Activated B cell treated with CpG ODN at 0.5 μM for 24 hours (primary cell): ENCODE results near the gene KRT13. TPM values are rescaled to one million over a fixed set of nuclear protein-coding genes. Genes with fewer than 3 reads are reported as not detected.

Experiments
- ATAC-seq: fragments of 200-7000 bp; cut with Tn5 transposase; one replicate; pipeline ENCODE4 v1.10.0; 2021; ENCODE audit warnings: low read depth, mild to moderate bottlenecking, moderate library complexity
- CTCF ChIA-PET: fragments of 350-600 bp; sonication (Branson Sonifier 250); formaldehyde crosslinking; loops from one replicate; lab custom pipeline; 2021; ENCODE audit warnings: antibody characterized with exemption; lab: Charles Lee
- POLR2A ChIA-PET: fragments of 350-600 bp; sonication (Branson Sonifier 250); formaldehyde crosslinking; loops from one replicate; lab custom pipeline; 2021; ENCODE audit warnings: antibody characterized with exemption; lab: Charles Lee
- DNase-seq: peaks from one replicate; pipeline ENCODE4 v3.0.0; 2022
- H3K27ac Mint-ChIP-seq: one replicate; pipeline ENCODE4 v1.8.0; 2020; ENCODE audit warnings: mixed read lengths
- H3K27me3 Mint-ChIP-seq: one replicate; pipeline ENCODE4 v1.8.0; 2021; ENCODE audit warnings: mixed read lengths
- H3K36me3 Mint-ChIP-seq: one replicate; pipeline ENCODE4 v1.8.0; 2021; ENCODE audit warnings: low read depth, mixed read lengths
- H3K4me1 Mint-ChIP-seq: one replicate; pipeline ENCODE4 v1.8.0; 2021; ENCODE audit warnings: mixed read lengths
- H3K4me3 Mint-ChIP-seq: one replicate; pipeline ENCODE4 v1.8.0; 2020; ENCODE audit warnings: mild to moderate bottlenecking, mixed read lengths
- H3K9me3 Mint-ChIP-seq: one replicate; pipeline ENCODE4 v1.8.0; 2020; ENCODE audit warnings: mixed read lengths
- CTCF ChIP-seq: fragments of 200-600 bp; IDR thresholded peaks from one replicate; pipeline ENCODE4 v1.8.0; 2022; ENCODE audit warnings: antibody characterized with exemption, mild to moderate bottlenecking
- intact Hi-C: fragments of 100-400 bp; cut with micrococcal nuclease; formaldehyde crosslinking; loops from one replicate; pipeline ENCODE4 v1.15.1; 2024
- total RNA-seq: library from RNA; stranded (reverse); gene quantifications from 2 replicates; pipeline ENCODE4 v1.2.3, GENCODE V29; 2022

KRT13 gene
- total RNA-seq, 1 donor from 2014 or later: not detected

DNA sequence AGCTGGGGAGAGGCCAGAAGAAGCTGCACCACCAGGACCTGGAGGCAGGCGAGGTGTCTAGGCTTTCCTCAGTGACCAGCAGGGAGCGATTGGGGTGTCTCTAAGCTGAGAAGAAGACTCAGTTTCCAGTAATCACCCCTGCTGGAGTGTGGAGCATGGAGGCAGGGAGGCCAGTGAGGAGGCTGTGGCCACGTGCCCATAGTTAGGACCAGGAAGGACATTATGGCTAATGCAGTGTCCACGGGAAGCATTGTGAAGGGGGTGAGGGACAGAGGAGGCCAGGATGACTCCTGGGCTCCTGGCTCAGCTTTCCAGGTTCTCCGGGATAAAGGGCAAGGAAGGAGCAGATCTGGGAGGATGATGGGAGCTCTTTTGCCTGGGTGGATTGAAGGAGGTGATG lies 5.7 kb downstream of the KRT13 start:
- ChIA-PET POLR2A (no interaction called here), CTCF (no interaction called here)
- Mint-ChIP-seq H3K4me1 (no peaks in the 10 kb centered on the region), H3K9me3 (no peaks in the 10 kb centered on the region), H3K4me3 (no peak overlapping the region), H3K27me3 (peaks cover 6% of the 10 kb centered on the region), H3K36me3 (no peaks in the 10 kb centered on the region), H3K27ac (no peak overlapping the region)
- no peak for DNase-seq
- TF ChIP-seq CTCF: no peak
- intact Hi-C loops: no loop called here
- no peak for ATAC-seq

- intact Hi-C loops: no loop called here
- ATAC-seq (no peak), DNase-seq (no peak)
- Mint-ChIP-seq H3K27me3 (peaks cover 6% of the 10 kb centered on the region), H3K4me1 (no peaks in the 10 kb centered on the region), H3K27ac (no peak overlapping the region), H3K4me3 (no peak overlapping the region), H3K36me3 (no peaks in the 10 kb centered on the region), H3K9me3 (no peaks in the 10 kb centered on the region)
- POLR2A ChIA-PET: no interaction called here
- TF ChIP-seq CTCF: no peak
- CTCF ChIA-PET: no interaction called here
Observed at GRCh38 chr17:41498276-41498675, 7.1 kb downstream of the KRT13 start.

DNA sequence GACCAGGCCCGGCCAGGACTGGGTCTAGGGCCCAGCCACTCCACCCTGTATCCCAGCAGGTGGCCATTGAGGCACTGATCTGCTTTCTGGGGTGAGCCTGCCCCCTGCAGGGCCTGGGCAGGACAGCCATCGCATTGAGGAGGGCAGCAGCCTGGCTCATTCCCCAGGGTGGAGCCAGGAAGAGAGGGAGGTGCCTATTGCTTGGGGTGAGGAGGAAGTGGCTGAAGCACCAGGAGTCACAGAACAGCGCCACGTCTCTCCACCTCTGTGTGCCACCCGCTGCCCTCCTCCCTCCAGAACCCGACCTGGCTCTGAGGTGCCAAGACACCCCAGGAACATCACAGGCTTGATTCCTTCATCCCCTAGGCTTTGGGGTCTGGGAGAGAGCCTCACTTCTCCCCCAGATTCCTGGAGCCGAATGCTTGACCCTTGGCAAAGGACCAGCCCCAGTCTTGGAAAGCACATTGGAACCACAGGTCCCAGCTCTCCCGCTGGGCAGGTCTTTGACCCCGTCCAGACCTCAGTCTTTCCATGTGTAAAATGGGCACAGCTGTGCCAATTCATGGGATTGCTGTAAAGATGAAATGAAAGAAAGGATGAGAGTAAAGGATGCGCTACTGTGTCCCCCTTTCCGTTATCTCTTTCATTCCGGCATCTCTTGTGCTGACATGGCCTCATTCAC lies 8.5 kb downstream of the KRT13 start:
- Mint-ChIP-seq H3K9me3 (no peaks in the 10 kb centered on the region), H3K4me1 (no peaks in the 10 kb centered on the region), H3K27ac (no peak overlapping the region), H3K36me3 (no peaks in the 10 kb centered on the region), H3K27me3 (peaks cover 8% of the 10 kb centered on the region), H3K4me3 (no peak overlapping the region)
- POLR2A ChIA-PET: no interaction called here
- DNase-seq (no peak), ATAC-seq (peak; percentile 66)
- CTCF ChIA-PET: no interaction called here
- intact Hi-C loops: no loop called here
- TF ChIP-seq CTCF: no peak

- Mint-ChIP-seq H3K9me3 (no peaks in the 10 kb centered on the region), H3K27ac (no peak overlapping the region), H3K4me3 (no peak overlapping the region), H3K4me1 (no peaks in the 10 kb centered on the region), H3K36me3 (no peaks in the 10 kb centered on the region), H3K27me3 (peaks cover 7% of the 10 kb centered on the region)
- POLR2A ChIA-PET: no interaction called here
- no peak for TF ChIP-seq CTCF
- intact Hi-C loops: no loop called here
- CTCF ChIA-PET: no interaction called here
- ATAC-seq (no peak), DNase-seq (no peak)
Observed at GRCh38 chr17:41494524-41494923, 10.9 kb downstream of the KRT13 start.

GRCh38 chr17:41492771-41493170 lies 12.6 kb downstream of the KRT13 start:
- ATAC-seq (no peak), DNase-seq (no peak)
- TF ChIP-seq CTCF: no peak
- ChIA-PET POLR2A (no interaction called here), CTCF (no interaction called here)
- Mint-ChIP-seq H3K9me3 (no peaks in the 10 kb centered on the region), H3K27ac (no peak overlapping the region), H3K4me1 (no peaks in the 10 kb centered on the region), H3K27me3 (peaks cover 11% of the 10 kb centered on the region), H3K4me3 (no peak overlapping the region), H3K36me3 (no peaks in the 10 kb centered on the region)
- intact Hi-C loops: no loop called here
